GM12878 (cell line): ENCODE results near the gene ACSM5. TPM values are rescaled to one million over a fixed set of nuclear protein-coding genes. Genes with fewer than 3 reads are reported as not detected.
A peak's percentile ranks its signal among the peaks of the same experiment; 100 is the strongest.

Experiments used
- ATAC-seq: fragments of 200-7000 bp; cut with Tn5 transposase; 3 replicates; pipeline ENCODE4 v1.9.1; 2020; ENCODE audit warnings: mild to moderate bottlenecking, moderate library complexity
- BruUV-seq: library from RNA; stranded (reverse); fragments of 400-500 nt; replicated peaks from 2 replicates; lab custom pipeline; 2021; lab: Mats Ljungman, UMichigan
- CTCF ChIA-PET: fragments of 300-600 bp; sonication (Branson Sonifier 250); formaldehyde crosslinking; extraction: SDS; loops from one replicate; lab custom pipeline; 2021; ENCODE audit warnings: inconsistent platforms; lab: Yijun Ruan, JAX
- POLR2A ChIA-PET: fragments of 350-600 bp; formaldehyde crosslinking; extraction: SDS; loops from one replicate; lab custom pipeline; 2021; ENCODE audit warnings: inconsistent platforms; lab: Charles Lee
- RAD21 ChIA-PET: fragments of 300-600 bp; sonication (Branson Sonifier 250); formaldehyde crosslinking; loops from one replicate; lab custom pipeline; 2023; ENCODE audit warnings: antibody characterized with exemption; ENCODE audit not compliant: unreplicated experiment; lab: Charles Lee
- SMC1A ChIA-PET: fragments of 300-600 bp; sonication (Branson Sonifier 250); formaldehyde crosslinking; loops from one replicate; lab custom pipeline; 2023; ENCODE audit not compliant: unreplicated experiment, uncharacterized antibody; lab: Charles Lee
- DNase-seq: peaks from one replicate; pipeline ENCODE4 v3.0.0-alpha.2; 2011; ENCODE audit warnings: low read depth, low spot score
- FAIRE-seq: peaks from 3 replicates; lab custom pipeline; 2011; peaks lifted over from hg19 to GRCh38; lab: Jason Lieb, UNC
- H2AFZ ChIP-seq: 2 replicates; pipeline ENCODE4 v1.6.0; 2011; ENCODE audit warnings: low read depth, low read length, control low read depth; ENCODE audit not compliant: control insufficient read depth
- H3K27ac ChIP-seq: 2 replicates; pipeline ENCODE4 v1.5.1; 2011; ENCODE audit warnings: control low read depth; ENCODE audit not compliant: control insufficient read depth, insufficient read depth
- H3K27me3 ChIP-seq, 2 experiments: replicated peaks in 1 of 2; 2 replicates each; pipeline versions ENCODE4 v1.6.0 to v1.6.1; 2011; ENCODE audit warnings: low read length in 1 of 2; ENCODE audit not compliant: control insufficient read depth in 2 of 2, insufficient read depth in 2 of 2
- H3K36me3 ChIP-seq, 2 experiments: 2 replicates each; pipeline ENCODE4 v1.5.1; 2011; ENCODE audit warnings: low read length in 1 of 2; ENCODE audit not compliant: control insufficient read depth in 2 of 2, insufficient read depth in 2 of 2
- H3K4me1 ChIP-seq: 2 replicates; pipeline ENCODE4 v1.6.1; 2011; ENCODE audit warnings: mild to moderate bottlenecking, low read length, moderate library complexity, mixed read lengths; ENCODE audit not compliant: control insufficient read depth, insufficient read depth
- H3K4me2 ChIP-seq: 2 replicates; pipeline ENCODE4 v1.6.0; 2011; ENCODE audit warnings: control low read depth; ENCODE audit not compliant: control insufficient read depth, insufficient read depth
- H3K4me3 ChIP-seq: fragments of 200-600 bp; sonication (generic); 2 replicates; pipeline ENCODE4 v1.5.1; 2016
- H3K79me2 ChIP-seq: 2 replicates; pipeline ENCODE4 v1.6.0; 2011; ENCODE audit warnings: low read length; ENCODE audit not compliant: control insufficient read depth, insufficient read depth
- H3K9ac ChIP-seq: 2 replicates; pipeline ENCODE4 v1.8.0; 2011; ENCODE audit warnings: low read length, control low read depth, mixed read lengths; ENCODE audit not compliant: control insufficient read depth, insufficient read depth
- H3K9me3 ChIP-seq: replicated peaks from 3 replicates; pipeline ENCODE4 v1.5.1; 2011; ENCODE audit warnings: mild to moderate bottlenecking, low read length; ENCODE audit not compliant: control insufficient read depth, insufficient read depth
- H4K20me1 ChIP-seq: 2 replicates; pipeline ENCODE4 v1.6.0; 2011; ENCODE audit not compliant: control insufficient read depth, insufficient read depth
- CHD1 ChIP-seq: IDR thresholded peaks from 2 replicates; pipeline ENCODE4 v1.6.1; 2012; ENCODE audit warnings: low read depth, low read length, improper control_type of control experiment
- CHD4 ChIP-seq: fragments of 200-600 bp; sonication (generic); IDR thresholded peaks from 2 replicates; pipeline ENCODE4 v1.6.1; 2016; ENCODE audit warnings: mild to moderate bottlenecking
- ETV6 ChIP-seq, 2 experiments: fragments of 450-650 bp in 1 of 2; IDR thresholded peaks in 1 of 2; conservative IDR thresholded peaks in 1 of 2; 2 replicates each; pipeline ENCODE4 v1.6.1; 2014; ENCODE audit warnings: antibody characterized with exemption in 1 of 2, borderline replicate concordance in 1 of 2, low read depth in 1 of 2, mild to moderate bottlenecking in 1 of 2, moderate library complexity in 1 of 2
- HCFC1 ChIP-seq: fragments of 150-350 bp; IDR thresholded peaks from 2 replicates; pipeline ENCODE4 v1.6.1; 2014; ENCODE audit warnings: low read length
- MEF2B ChIP-seq: fragments of 450-650 bp; IDR thresholded peaks from 2 replicates; pipeline ENCODE4 v1.6.1; 2018; ENCODE audit warnings: mild to moderate bottlenecking, moderate library complexity; ENCODE audit not compliant: partially characterized antibody, poor library complexity, severe bottlenecking
- MYC ChIP-seq: IDR thresholded peaks from 2 replicates; pipeline ENCODE4 v1.6.1; 2011; ENCODE audit warnings: mild to moderate bottlenecking, low read length, moderate library complexity, inconsistent platforms; ENCODE audit not compliant: insufficient read depth, insufficient replicate concordance, insufficient read length, severe bottlenecking
- NFIC ChIP-seq: IDR thresholded peaks from 2 replicates; pipeline ENCODE4 v1.6.1; 2012; ENCODE audit warnings: low read depth, mild to moderate bottlenecking, inconsistent platforms, low read length, moderate library complexity
- NR2F1 ChIP-seq: fragments of 450-650 bp; conservative IDR thresholded peaks from 2 replicates; pipeline ENCODE4 v1.6.1; 2017; ENCODE audit warnings: mild to moderate bottlenecking
- POLR2AphosphoS5 ChIP-seq: IDR thresholded peaks from 2 replicates; pipeline ENCODE4 v1.6.1; 2011; ENCODE audit warnings: mild to moderate bottlenecking, low read length, inconsistent platforms
- POU2F2 ChIP-seq: IDR thresholded peaks from 3 replicates; pipeline ENCODE4 v1.6.1; 2011; ENCODE audit warnings: low read depth, mild to moderate bottlenecking, low read length, borderline replicate concordance
- RFX5 ChIP-seq: IDR thresholded peaks from 2 replicates; pipeline ENCODE4 v1.6.1; 2011; ENCODE audit warnings: low read depth, low read length, improper control_type of control experiment
- RUNX3 ChIP-seq: IDR thresholded peaks from 2 replicates; pipeline ENCODE4 v1.6.1; 2012; ENCODE audit warnings: low read length, inconsistent platforms
- SMAD1 ChIP-seq: fragments of 450-650 bp; IDR thresholded peaks from 2 replicates; pipeline ENCODE4 v1.6.1; 2018; ENCODE audit warnings: mild to moderate bottlenecking, low read depth; ENCODE audit not compliant: partially characterized antibody
- SMC3 ChIP-seq: IDR thresholded peaks from 2 replicates; pipeline ENCODE4 v1.6.1; 2011; ENCODE audit warnings: low read length, improper control_type of control experiment, borderline replicate concordance
- ZNF207 ChIP-seq: fragments of 450-650 bp; IDR thresholded peaks from 2 replicates; pipeline ENCODE4 v1.6.1; 2014; ENCODE audit warnings: antibody characterized with exemption, mild to moderate bottlenecking, borderline replicate concordance
- WGBS: methylation state at CpG from one replicate; pipeline ENCODE4 v1.1.6; 2016; ENCODE audit warnings: low lambda C conversion rate; ENCODE audit not compliant: insufficient replicate concordance, insufficient coverage; ENCODE audit errors: missing lambda C conversion rate; 5-methylcytosine and 5-hydroxymethylcytosine counted together
- in situ Hi-C: fragments of 300-500 bp; cut with MboI; formaldehyde crosslinking; loops from 9 replicates; pipeline ENCODE4 v1.14.3; 2018; ENCODE audit warnings: mixed read lengths
- intact Hi-C: fragments of 100-400 bp; cut with micrococcal nuclease; formaldehyde crosslinking; loops from one replicate; pipeline ENCODE4 v1.14.2; 2022; ENCODE audit not compliant: unreplicated experiment
- polyA plus RNA-seq, 11 experiments: library from polyadenylated mRNA; depleted of rRNA in 4 of 11; unstranded in 6 of 11; stranded (reverse) in 5 of 11; fragments of >200 nt; fragmentation: Nextera tagmentation in 4 of 11; fragmentation: Illumina TruSeq in 1 of 11; extraction: Ambion mirVana in 4 of 11; extraction: Trizol in 1 of 11; gene quantifications; 1 replicate in 1 of 11; 2 replicates in 10 of 11; pipeline versions ENCODE4 v1.2.1 to v1.2.3, GENCODE V29; 2011 to 2016; ENCODE audit warnings: inconsistent platforms in 2 of 11, missing spikeins in 2 of 11, low read depth in 1 of 11
- total RNA-seq, 4 experiments: library from RNA; depleted of rRNA in 3 of 4; stranded (reverse); fragments of >200 nt in 3 of 4; fragmentation: Illumina TruSeq in 1 of 4; extraction: Trizol in 1 of 4; gene quantifications; 2 replicates each; pipeline versions ENCODE4 v1.2.1 to v1.2.3, GENCODE V29; 2013 to 2021
- TF ChIP-seq, protein P1 (sequence below): IDR thresholded peaks from 2 replicates; pipeline ENCODE4 v1.6.1; 2012; ENCODE audit warnings: low read depth, low read length, improper control_type of control experiment

Gene ACSM5
- total and polyA plus RNA-seq, 10 of the 15 experiments (the other 5 are each of a cell fraction or from before 2014, with no cell fraction given), result 0.07 to 0.54 (median 0.26) TPM; not detected in 3

GRCh38 chr16:20411055-20411454 lies 1.7 kb downstream of the ACSM5 start:
- RAD21 ChIA-PET, result no interaction called here
- CTCF ChIA-PET, result no interaction called here
- SMC1A ChIA-PET, result no interaction called here
- no TSS peak for BruUV-seq
- peak; percentile 65 for FAIRE-seq
- in situ Hi-C loops, result no loop called here
- intact Hi-C loops, result no loop called here
- Histone ChIP-seq H3K27ac (no peak overlapping the region), H2AFZ (no peak overlapping the region), H3K4me1 (peaks cover 6% of the 10 kb centered on the region), H3K4me3 (no peak overlapping the region), H3K4me2 (no peak overlapping the region), H3K79me2 (no peaks in the 10 kb centered on the region), H3K9me3 (no peaks in the 10 kb centered on the region), H3K9ac (no peak overlapping the region), H3K27me3 (no peaks in the 10 kb centered on the region), H3K36me3 (no peaks in the 10 kb centered on the region), H4K20me1 (no peaks in the 10 kb centered on the region)
- peak; percentile 49 for ATAC-seq
- no peak for TF ChIP-seq CHD4
- no peak for TF ChIP-seq NFIC
- TF ChIP-seq ZNF207, result no peak
- peak; percentile 56; the same call in 1 of the 2 replicates for TF ChIP-seq RUNX3
- 38% methylated on average over 2 of the region's 2 CpGs for WGBS
- POLR2A ChIA-PET, result no interaction called here
- no peak for DNase-seq

GRCh38 chr16:20415541-20415940 lies 6.2 kb downstream of the ACSM5 start:
- SMC1A ChIA-PET, result no interaction called here
- DNase-seq (no peak), FAIRE-seq (no peak), ATAC-seq (no peak)
- no peak overlapping the region for H3K9ac ChIP-seq
- POLR2A ChIA-PET, result interaction anchor here (0.7 kb wide), 1 partner anchor 424 kb away, joined by 5 read pairs; no protein-coding TSS in a partner anchor
- H3K4me2 ChIP-seq, result no peak overlapping the region
- RAD21 ChIA-PET, result no interaction called here
- no peak overlapping the region for H3K4me3 ChIP-seq
- H3K4me1 ChIP-seq, result no peaks in the 10 kb centered on the region
- no peak overlapping the region for H3K27ac ChIP-seq
- intact Hi-C loops, result no loop called here
- 0% methylated on average over 1 of the region's 1 CpG for WGBS
- no peaks in the 10 kb centered on the region for H3K9me3 ChIP-seq
- CTCF ChIA-PET, result no interaction called here
- no peaks in the 10 kb centered on the region for H3K79me2 ChIP-seq
- TF ChIP-seq CHD1 (no peak), NR2F1 (no peak), POLR2AphosphoS5 (no peak), SMAD1 (no peak), MYC (no peak), SMC3 (no peak), HCFC1 (no peak), MEF2B (no peak), ETV6 (conservative IDR thresholded peaks at IDR 0.05 in 1 of 2, IDR thresholded peaks at IDR 0.05 in 1 of 2; ENCODE audit: borderline replicate concordance in 1 of 2, low read depth in 1 of 2) (no peak), RFX5 (no peak), POU2F2 (no peak)
- TF ChIP-seq, protein P1, sequence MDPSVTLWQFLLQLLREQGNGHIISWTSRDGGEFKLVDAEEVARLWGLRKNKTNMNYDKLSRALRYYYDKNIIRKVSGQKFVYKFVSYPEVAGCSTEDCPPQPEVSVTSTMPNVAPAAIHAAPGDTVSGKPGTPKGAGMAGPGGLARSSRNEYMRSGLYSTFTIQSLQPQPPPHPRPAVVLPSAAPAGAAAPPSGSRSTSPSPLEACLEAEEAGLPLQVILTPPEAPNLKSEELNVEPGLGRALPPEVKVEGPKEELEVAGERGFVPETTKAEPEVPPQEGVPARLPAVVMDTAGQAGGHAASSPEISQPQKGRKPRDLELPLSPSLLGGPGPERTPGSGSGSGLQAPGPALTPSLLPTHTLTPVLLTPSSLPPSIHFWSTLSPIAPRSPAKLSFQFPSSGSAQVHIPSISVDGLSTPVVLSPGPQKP, result no peak
- TF ChIP-seq, all 136 proteins: peak for 0
- no peak overlapping the region for H2AFZ ChIP-seq
- no peaks in the 10 kb centered on the region for H3K36me3 ChIP-seq
- BruUV-seq, result no TSS peak
- H4K20me1 ChIP-seq, result no peaks in the 10 kb centered on the region
- H3K27me3 ChIP-seq, result no peaks in the 10 kb centered on the region; a peak in 1 of 4 replicates
- in situ Hi-C loops, result no loop called here
